GM12878 (cell line): ENCODE results near the gene TRIM41. TPM values are rescaled to one million over a fixed set of nuclear protein-coding genes. Genes with fewer than 3 reads are reported as not detected.

Source experiments
- BACH1 ChIP-seq: fragments of 450-650 bp; IDR thresholded peaks from 2 replicates; pipeline ENCODE4 v1.6.1; 2017; ENCODE audit warnings: mild to moderate bottlenecking, borderline replicate concordance
- BMI1 ChIP-seq: fragments of 450-650 bp; IDR thresholded peaks from 2 replicates; pipeline ENCODE4 v1.6.1; 2016; ENCODE audit warnings: mild to moderate bottlenecking, moderate library complexity, borderline replicate concordance
- CBFB ChIP-seq: IDR thresholded peaks from 2 replicates; pipeline ENCODE4 v1.6.1; 2016; ENCODE audit warnings: antibody characterized with exemption, low read depth
- EED ChIP-seq: sonication (generic); IDR thresholded peaks from 2 replicates; pipeline ENCODE4 v1.6.1; 2016; ENCODE audit warnings: antibody characterized with exemption, low read depth
- FOXK2 ChIP-seq: fragments of 450-650 bp; IDR thresholded peaks from 2 replicates; pipeline ENCODE4 v1.6.1; 2017; ENCODE audit warnings: mild to moderate bottlenecking, moderate library complexity
- HCFC1 ChIP-seq: fragments of 150-350 bp; IDR thresholded peaks from 2 replicates; pipeline ENCODE4 v1.6.1; 2014; ENCODE audit warnings: low read length
- JUND ChIP-seq: IDR thresholded peaks from 2 replicates; pipeline ENCODE4 v1.6.1; 2012; ENCODE audit warnings: low read depth, mild to moderate bottlenecking, low read length, improper control_type of control experiment, moderate library complexity
- KAT2A ChIP-seq: conservative IDR thresholded peaks from 2 replicates; pipeline ENCODE4 v1.6.1; 2011; ENCODE audit warnings: low read depth, low read length; ENCODE audit not compliant: control insufficient read depth
- MEF2B ChIP-seq: fragments of 450-650 bp; IDR thresholded peaks from 2 replicates; pipeline ENCODE4 v1.6.1; 2018; ENCODE audit warnings: mild to moderate bottlenecking, moderate library complexity; ENCODE audit not compliant: partially characterized antibody, poor library complexity, severe bottlenecking
- MXI1 ChIP-seq: fragments of 150-350 bp; IDR thresholded peaks from 2 replicates; pipeline ENCODE4 v1.6.1; 2011; ENCODE audit warnings: low read depth, mild to moderate bottlenecking, inconsistent platforms, low read length, improper control_type of control experiment
- PAX8 ChIP-seq: fragments of 450-650 bp; IDR thresholded peaks from 2 replicates; pipeline ENCODE4 v1.6.1; 2017; ENCODE audit warnings: mild to moderate bottlenecking, moderate library complexity
- RAD51 ChIP-seq: fragments of 450-650 bp; IDR thresholded peaks from 2 replicates; pipeline ENCODE4 v1.6.1; 2016; ENCODE audit warnings: moderate library complexity, mild to moderate bottlenecking, inconsistent platforms
- SMC3 ChIP-seq: IDR thresholded peaks from 2 replicates; pipeline ENCODE4 v1.6.1; 2011; ENCODE audit warnings: low read length, improper control_type of control experiment, borderline replicate concordance
- SP1 ChIP-seq: IDR thresholded peaks from one replicate; pipeline ENCODE4 v1.6.1; 2011; ENCODE audit warnings: low read depth, low read length
- SPI1 ChIP-seq: IDR thresholded peaks from 2 replicates; pipeline ENCODE4 v1.6.1; 2011; ENCODE audit warnings: low read depth, mild to moderate bottlenecking, low read length, moderate library complexity, borderline replicate concordance; ENCODE audit not compliant: insufficient read depth
- SUPT20H ChIP-seq: IDR thresholded peaks from 2 replicates; pipeline ENCODE4 v1.6.1; 2011; ENCODE audit warnings: low read depth, mild to moderate bottlenecking, low read length, moderate library complexity, borderline replicate concordance; ENCODE audit not compliant: control insufficient read depth
- TBL1XR1 ChIP-seq: IDR thresholded peaks from 2 replicates; pipeline ENCODE4 v1.6.1; 2012; ENCODE audit warnings: low read depth, low read length, improper control_type of control experiment
- TCF7 ChIP-seq: IDR thresholded peaks from 2 replicates; pipeline ENCODE4 v1.6.1; 2014; ENCODE audit warnings: antibody characterized with exemption, borderline replicate concordance
- polyA plus RNA-seq, 11 experiments: library from polyadenylated mRNA; depleted of rRNA in 4 of 11; unstranded in 6 of 11; stranded (reverse) in 5 of 11; fragments of >200 nt; fragmentation: Nextera tagmentation in 4 of 11; fragmentation: Illumina TruSeq in 1 of 11; extraction: Ambion mirVana in 4 of 11; extraction: Trizol in 1 of 11; gene quantifications; 1 replicate in 1 of 11; 2 replicates in 10 of 11; pipeline versions ENCODE4 v1.2.1 to v1.2.3, GENCODE V29; 2011 to 2016; ENCODE audit warnings: inconsistent platforms in 2 of 11, missing spikeins in 2 of 11, low read depth in 1 of 11
- total RNA-seq, 4 experiments: library from RNA; depleted of rRNA in 3 of 4; stranded (reverse); fragments of >200 nt in 3 of 4; fragmentation: Illumina TruSeq in 1 of 4; extraction: Trizol in 1 of 4; gene quantifications; 2 replicates each; pipeline versions ENCODE4 v1.2.1 to v1.2.3, GENCODE V29; 2013 to 2021
- TF ChIP-seq, protein P1 (sequence below): fragments of 450-650 bp; IDR thresholded peaks from 2 replicates; pipeline ENCODE4 v1.6.1; 2018; ENCODE audit warnings: borderline replicate concordance, mild to moderate bottlenecking; ENCODE audit not compliant: partially characterized antibody
- TF ChIP-seq, protein P2 (sequence below): fragments of 450-650 bp; IDR thresholded peaks from 2 replicates; pipeline ENCODE4 v1.6.1; 2017; ENCODE audit warnings: low read depth, mild to moderate bottlenecking, moderate library complexity
- TF ChIP-seq, protein P3 (sequence below), 3 experiments: IDR thresholded peaks in 2 of 3; conservative IDR thresholded peaks in 1 of 3; 2 replicates each; pipeline ENCODE4 v1.5.1; 2011; ENCODE audit warnings: low read depth in 3 of 3, low read length in 3 of 3, mild to moderate bottlenecking in 3 of 3, control low read depth in 2 of 3, moderate library complexity in 2 of 3, inconsistent platforms in 1 of 3, mixed read lengths in 1 of 3; ENCODE audit not compliant: control insufficient read depth in 2 of 3, insufficient read depth in 1 of 3; ENCODE audit errors: extremely low read depth in 1 of 3

Gene TRIM41
- total and polyA plus RNA-seq, 10 of the 15 experiments (the other 5 are each of a cell fraction or from before 2014, with no cell fraction given) = 1.0 to 28.9 (median 10.6) TPM

DNA sequence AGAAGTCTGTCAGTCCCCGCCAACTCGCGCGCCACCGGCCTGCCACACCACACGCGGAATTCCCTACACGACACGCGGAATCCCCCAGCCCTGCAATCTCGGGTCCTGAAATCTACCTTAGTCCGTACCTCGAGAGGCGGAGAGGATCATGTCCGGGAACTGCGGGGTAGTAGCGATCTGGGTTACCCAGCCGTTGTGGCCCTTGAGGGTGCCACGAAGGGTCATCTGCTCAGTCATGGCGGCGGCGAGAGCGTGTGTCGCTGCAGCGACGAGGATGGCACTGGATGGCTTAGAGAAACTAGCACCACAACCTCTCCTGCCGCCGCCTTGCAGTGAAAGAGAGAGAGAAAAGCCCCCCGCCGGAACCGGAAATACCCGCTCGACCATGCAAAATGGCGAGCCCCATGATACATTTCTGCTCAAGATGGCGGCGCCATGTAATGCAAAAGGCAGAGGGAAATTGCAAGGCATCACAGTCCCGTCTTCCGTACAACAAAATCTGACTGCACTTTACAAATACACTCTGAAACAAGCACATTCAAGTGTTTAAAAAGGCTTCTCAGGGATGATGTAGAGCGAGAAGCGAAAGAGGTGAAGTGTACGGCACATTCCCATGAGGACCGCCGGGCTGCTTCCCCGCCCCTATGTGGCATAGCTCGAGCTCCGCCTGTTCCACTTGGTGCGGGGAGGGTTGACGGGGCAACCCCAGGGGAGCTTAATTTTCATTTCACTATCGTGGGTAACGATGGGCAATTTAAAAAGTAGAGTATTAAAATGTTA is 20.7 kb downstream of the TRIM41 start, which contains the start of gene RACK1 (continued):
- TF ChIP-seq, protein P1, sequence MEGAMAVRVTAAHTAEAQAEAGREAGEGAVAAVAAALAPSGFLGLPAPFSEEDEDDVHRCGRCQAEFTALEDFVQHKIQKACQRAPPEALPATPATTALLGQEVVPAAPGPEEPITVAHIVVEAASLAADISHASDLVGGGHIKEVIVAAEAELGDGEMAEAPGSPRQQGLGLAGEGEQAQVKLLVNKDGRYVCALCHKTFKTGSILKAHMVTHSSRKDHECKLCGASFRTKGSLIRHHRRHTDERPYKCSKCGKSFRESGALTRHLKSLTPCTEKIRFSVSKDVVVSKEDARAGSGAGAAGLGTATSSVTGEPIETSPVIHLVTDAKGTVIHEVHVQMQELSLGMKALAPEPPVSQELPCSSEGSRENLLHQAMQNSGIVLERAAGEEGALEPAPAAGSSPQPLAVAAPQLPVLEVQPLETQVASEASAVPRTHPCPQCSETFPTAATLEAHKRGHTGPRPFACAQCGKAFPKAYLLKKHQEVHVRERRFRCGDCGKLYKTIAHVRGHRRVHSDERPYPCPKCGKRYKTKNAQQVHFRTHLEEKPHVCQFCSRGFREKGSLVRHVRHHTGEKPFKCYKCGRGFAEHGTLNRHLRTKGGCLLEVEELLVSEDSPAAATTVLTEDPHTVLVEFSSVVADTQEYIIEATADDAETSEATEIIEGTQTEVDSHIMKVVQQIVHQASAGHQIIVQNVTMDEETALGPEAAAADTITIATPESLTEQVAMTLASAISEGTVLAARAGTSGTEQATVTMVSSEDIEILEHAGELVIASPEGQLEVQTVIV = peak; percentile 13
- TF ChIP-seq SUPT20H = no peak
- TF ChIP-seq PAX8 = no peak
- TF ChIP-seq BACH1 = peak; percentile 36; the same call in 1 of the 2 replicates
- peak; percentile 94 for TF ChIP-seq FOXK2
- peak; percentile 66 for TF ChIP-seq MXI1
- peak; percentile 80 for TF ChIP-seq HCFC1
- TF ChIP-seq, protein P2, sequence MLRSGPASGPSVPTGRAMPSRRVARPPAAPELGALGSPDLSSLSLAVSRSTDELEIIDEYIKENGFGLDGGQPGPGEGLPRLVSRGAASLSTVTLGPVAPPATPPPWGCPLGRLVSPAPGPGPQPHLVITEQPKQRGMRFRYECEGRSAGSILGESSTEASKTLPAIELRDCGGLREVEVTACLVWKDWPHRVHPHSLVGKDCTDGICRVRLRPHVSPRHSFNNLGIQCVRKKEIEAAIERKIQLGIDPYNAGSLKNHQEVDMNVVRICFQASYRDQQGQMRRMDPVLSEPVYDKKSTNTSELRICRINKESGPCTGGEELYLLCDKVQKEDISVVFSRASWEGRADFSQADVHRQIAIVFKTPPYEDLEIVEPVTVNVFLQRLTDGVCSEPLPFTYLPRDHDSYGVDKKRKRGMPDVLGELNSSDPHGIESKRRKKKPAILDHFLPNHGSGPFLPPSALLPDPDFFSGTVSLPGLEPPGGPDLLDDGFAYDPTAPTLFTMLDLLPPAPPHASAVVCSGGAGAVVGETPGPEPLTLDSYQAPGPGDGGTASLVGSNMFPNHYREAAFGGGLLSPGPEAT = peak; percentile 73; the same call in 1 of the 2 replicates
- TF ChIP-seq MEF2B = peak; percentile 88
- peak; percentile 46; the same call in 1 of the 2 replicates for TF ChIP-seq TBL1XR1
- TF ChIP-seq JUND = peak; percentile 86; the same call in 1 of the 2 replicates
- TF ChIP-seq, protein P3, sequence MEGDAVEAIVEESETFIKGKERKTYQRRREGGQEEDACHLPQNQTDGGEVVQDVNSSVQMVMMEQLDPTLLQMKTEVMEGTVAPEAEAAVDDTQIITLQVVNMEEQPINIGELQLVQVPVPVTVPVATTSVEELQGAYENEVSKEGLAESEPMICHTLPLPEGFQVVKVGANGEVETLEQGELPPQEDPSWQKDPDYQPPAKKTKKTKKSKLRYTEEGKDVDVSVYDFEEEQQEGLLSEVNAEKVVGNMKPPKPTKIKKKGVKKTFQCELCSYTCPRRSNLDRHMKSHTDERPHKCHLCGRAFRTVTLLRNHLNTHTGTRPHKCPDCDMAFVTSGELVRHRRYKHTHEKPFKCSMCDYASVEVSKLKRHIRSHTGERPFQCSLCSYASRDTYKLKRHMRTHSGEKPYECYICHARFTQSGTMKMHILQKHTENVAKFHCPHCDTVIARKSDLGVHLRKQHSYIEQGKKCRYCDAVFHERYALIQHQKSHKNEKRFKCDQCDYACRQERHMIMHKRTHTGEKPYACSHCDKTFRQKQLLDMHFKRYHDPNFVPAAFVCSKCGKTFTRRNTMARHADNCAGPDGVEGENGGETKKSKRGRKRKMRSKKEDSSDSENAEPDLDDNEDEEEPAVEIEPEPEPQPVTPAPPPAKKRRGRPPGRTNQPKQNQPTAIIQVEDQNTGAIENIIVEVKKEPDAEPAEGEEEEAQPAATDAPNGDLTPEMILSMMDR (IDR thresholded peaks at IDR 0.05 in 2 of 3, conservative IDR thresholded peaks at IDR 0.05 in 1 of 3; ENCODE audit: control insufficient read depth in 2 of 3, extremely low read depth in 1 of 3, insufficient read depth in 1 of 3, low read depth in 3 of 3, low read length in 3 of 3) = no peak
- TF ChIP-seq TCF7 = no peak
- peak; percentile 96 for TF ChIP-seq CBFB
- no peak for TF ChIP-seq RAD51
- TF ChIP-seq SPI1 = no peak
- peak; percentile 33 for TF ChIP-seq SP1
- no peak for TF ChIP-seq KAT2A
- no peak for TF ChIP-seq BMI1
- TF ChIP-seq EED = no peak
- no peak for TF ChIP-seq SMC3
